BE2C (cell line): ENCODE data around the gene VWA3B.
"Not testable (repeated sequence)": the region's sequence is repeated elsewhere in the genome, so short reads cannot be mapped to it uniquely, and the experiment has no call there.

ENCODE experiments used
- DNase-seq: peaks from one replicate; pipeline ENCODE4 v3.0.0-alpha.2; 2020
- H3K27me3 ChIP-seq: fragments of 250-450 bp; sonication (Bioruptor Pico); 2 replicates; pipeline ENCODE4 v1.5.1; 2020; ENCODE audit warnings: mild to moderate bottlenecking
- H3K36me3 ChIP-seq: fragments of 250-450 bp; sonication (Bioruptor Pico); 2 replicates; pipeline ENCODE4 v1.5.1; 2020; ENCODE audit warnings: mild to moderate bottlenecking
- H3K4me1 ChIP-seq: fragments of 250-450 bp; sonication (Bioruptor Pico); 2 replicates; pipeline ENCODE4 v1.5.1; 2020
- H3K4me3 ChIP-seq: 2 replicates; pipeline ENCODE4 v1.5.1; 2011; ENCODE audit warnings: low read depth, low read length
- H3K9me3 ChIP-seq: fragments of 250-450 bp; sonication (Bioruptor Pico); 2 replicates; pipeline ENCODE4 v1.5.1; 2020
- TF ChIP-seq, protein P1 (sequence below): IDR thresholded peaks from 2 replicates; pipeline ENCODE4 v1.5.1; 2012; ENCODE audit warnings: mild to moderate bottlenecking, low read depth, low read length

Gene VWA3B

DNA sequence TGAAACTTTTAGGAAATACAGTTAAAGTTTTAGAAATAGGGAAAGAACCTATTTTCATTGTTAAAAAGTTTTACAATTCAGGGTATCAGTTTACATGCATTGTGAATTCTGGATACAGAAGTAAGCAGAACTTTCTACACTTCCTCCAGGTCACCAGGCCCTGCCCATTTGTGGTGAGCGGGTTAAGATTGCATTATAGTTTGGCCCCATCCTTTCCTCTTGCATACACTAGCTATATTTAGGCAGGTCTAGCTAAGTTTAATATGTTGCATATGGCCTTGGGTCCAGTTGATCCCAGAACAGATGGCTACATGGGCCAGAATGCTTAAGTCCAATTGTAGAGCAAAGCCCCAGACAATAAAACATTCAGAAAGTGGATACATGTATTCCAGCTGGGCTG lies 4.8 kb downstream of the VWA3B start:
- Histone ChIP-seq H3K4me1 (no peaks in the 10 kb centered on the region), H3K4me3 (no peak overlapping the region), H3K9me3 (no peaks in the 10 kb centered on the region), H3K27me3 (peaks cover 10% of the 10 kb centered on the region), H3K36me3 (no peaks in the 10 kb centered on the region)
- TF ChIP-seq, protein P1, sequence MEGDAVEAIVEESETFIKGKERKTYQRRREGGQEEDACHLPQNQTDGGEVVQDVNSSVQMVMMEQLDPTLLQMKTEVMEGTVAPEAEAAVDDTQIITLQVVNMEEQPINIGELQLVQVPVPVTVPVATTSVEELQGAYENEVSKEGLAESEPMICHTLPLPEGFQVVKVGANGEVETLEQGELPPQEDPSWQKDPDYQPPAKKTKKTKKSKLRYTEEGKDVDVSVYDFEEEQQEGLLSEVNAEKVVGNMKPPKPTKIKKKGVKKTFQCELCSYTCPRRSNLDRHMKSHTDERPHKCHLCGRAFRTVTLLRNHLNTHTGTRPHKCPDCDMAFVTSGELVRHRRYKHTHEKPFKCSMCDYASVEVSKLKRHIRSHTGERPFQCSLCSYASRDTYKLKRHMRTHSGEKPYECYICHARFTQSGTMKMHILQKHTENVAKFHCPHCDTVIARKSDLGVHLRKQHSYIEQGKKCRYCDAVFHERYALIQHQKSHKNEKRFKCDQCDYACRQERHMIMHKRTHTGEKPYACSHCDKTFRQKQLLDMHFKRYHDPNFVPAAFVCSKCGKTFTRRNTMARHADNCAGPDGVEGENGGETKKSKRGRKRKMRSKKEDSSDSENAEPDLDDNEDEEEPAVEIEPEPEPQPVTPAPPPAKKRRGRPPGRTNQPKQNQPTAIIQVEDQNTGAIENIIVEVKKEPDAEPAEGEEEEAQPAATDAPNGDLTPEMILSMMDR = no peak
- DNase-seq = no peak

DNA sequence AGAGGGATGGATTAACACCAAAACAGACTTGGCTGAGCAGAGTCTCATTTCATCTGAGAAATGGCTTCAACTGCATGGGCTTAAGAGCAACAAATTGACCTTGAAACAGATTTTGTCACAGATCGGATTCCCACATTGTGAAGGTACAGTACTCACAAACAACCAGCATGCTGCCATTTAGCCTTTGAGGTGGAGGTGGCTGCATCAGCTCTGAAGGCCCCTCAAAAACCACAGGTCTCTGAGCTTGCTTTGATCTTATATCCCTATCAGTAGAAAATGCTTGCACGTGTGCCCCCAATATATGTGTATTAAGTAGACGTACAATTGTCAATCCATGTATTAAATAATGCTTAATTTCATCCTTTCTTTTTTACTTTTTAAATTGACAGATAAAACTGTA lies 6.2 kb downstream of the VWA3B start:
- no peaks in the 10 kb centered on the region for H3K27me3 ChIP-seq
- no peaks in the 10 kb centered on the region for H3K4me1 ChIP-seq
- DNase-seq = no peak
- TF ChIP-seq, protein P1 = no peak
- H3K9me3 ChIP-seq = no peaks in the 10 kb centered on the region
- no peaks in the 10 kb centered on the region for H3K36me3 ChIP-seq
- no peak overlapping the region for H3K4me3 ChIP-seq

DNA sequence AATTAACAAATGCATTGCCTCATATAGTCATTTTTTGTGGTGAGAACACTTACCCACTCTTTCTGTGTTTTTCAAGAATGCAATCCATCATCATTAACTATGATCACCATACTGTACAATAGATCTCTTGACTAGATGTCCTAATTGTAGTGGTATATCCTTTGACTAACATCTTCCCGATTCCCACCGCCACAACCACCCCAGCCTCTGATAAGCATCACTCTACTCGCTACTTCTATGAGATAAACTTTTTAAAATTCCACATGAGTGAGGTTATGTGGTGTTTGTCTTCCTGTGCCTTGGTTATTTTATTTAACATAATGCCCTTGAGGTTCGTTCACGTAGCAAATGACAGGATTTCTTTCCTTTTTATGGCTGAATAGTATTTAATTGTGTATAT lies 6.6 kb downstream of the VWA3B start:
- no peaks in the 10 kb centered on the region for H3K36me3 ChIP-seq
- TF ChIP-seq, protein P1 = no peak
- no peaks in the 10 kb centered on the region for H3K4me1 ChIP-seq
- no peak overlapping the region for H3K4me3 ChIP-seq
- DNase-seq = no peak
- no peaks in the 10 kb centered on the region for H3K9me3 ChIP-seq
- no peaks in the 10 kb centered on the region for H3K27me3 ChIP-seq

DNA sequence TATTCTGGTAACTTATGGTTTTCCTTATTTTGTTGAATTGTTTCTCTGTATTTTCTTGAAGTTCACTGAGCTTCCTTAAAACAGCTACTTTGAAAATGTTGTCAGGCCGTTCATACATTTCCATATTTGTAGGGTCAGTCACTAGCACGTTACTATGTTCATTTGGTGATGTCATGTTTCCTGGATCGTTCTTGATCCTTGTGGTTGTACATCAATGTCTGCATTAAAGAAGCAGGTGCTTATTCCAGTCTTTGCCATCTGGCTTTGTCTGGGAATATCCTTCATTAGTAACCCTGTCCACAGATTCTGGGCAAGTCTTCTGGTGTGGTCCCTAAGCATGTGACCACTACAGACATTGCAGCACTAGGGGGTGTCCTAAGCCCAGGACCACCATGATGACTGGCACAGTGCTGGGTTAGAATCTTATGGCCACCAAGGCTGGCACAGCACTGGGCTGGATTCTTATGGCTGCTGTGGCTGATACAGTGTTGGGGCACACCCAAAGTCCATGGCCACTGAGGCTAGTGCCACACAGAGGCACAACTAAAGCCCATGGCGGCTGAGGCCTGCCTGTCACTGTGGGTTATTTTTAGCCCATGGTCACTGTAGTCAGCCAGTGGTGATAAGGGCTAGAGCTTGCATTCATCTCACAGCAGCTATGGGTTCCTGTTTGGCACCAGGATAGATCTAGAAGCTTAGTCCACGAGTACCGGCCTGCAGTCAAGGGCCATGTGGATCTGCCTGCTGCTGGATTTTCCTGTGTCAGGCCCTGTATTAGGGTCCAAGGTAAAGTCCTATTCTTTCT lies 13.2 kb downstream of the VWA3B start:
- H3K27me3 ChIP-seq = no peaks in the 10 kb centered on the region
- no peak for DNase-seq
- H3K4me3 ChIP-seq = no peak overlapping the region
- TF ChIP-seq, protein P1 = no peak
- H3K4me1 ChIP-seq = no peaks in the 10 kb centered on the region
- H3K36me3 ChIP-seq = no peaks in the 10 kb centered on the region
- H3K9me3 ChIP-seq = no peaks in the 10 kb centered on the region

DNA sequence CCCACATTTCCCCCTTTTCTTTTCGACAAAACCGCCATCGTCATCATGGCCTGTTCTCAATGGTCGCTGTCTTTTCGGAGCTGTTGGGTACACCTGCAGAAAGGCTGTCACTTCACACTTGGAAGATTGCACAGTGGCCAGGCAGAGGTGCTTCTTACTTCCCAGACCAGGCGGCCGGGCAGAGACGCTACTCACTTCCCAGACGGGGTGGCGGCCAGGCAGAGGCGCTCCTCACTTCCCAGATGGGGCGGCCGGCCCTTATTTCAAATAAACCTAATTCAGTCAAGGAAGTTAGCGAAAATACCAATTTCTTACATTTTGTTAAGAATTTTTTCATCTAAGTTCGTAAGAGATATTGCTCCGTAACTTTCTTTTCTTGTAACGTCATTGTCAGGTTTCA lies 15.3 kb downstream of the VWA3B start:
- not testable (repeated sequence) for H3K4me1 ChIP-seq, H3K9me3 ChIP-seq, H3K27me3 ChIP-seq, DNase-seq, H3K4me3 ChIP-seq, H3K36me3 ChIP-seq

DNA sequence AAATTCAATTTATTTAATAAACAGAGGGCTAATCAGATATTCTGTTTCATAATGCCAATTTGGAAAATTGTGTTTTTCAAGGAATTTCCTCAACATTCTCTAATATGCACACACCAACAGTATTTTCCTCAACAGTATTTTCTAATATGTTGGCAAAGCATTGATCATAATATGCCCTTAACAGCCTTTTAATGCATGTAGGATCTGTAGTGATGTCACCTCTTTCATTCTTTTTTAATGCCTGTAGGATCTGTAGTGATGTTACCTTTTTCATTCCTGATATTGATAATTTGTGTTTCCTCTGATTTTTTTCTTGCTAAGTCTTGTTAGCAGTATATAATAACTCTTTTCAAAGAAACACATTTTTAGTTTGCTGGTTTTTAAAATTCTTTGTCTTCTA lies 15.9 kb downstream of the VWA3B start:
- no peaks in the 10 kb centered on the region for H3K27me3 ChIP-seq
- TF ChIP-seq, protein P1 = no peak
- H3K9me3 ChIP-seq = no peaks in the 10 kb centered on the region
- H3K4me1 ChIP-seq = no peaks in the 10 kb centered on the region
- DNase-seq = no peak
- no peaks in the 10 kb centered on the region for H3K36me3 ChIP-seq
- H3K4me3 ChIP-seq = no peak overlapping the region
